Middle frontal gyrus (tissue), 1 donor: ENCODE data around the gene TRNAU1AP.
"Not testable (repeated sequence)": the region's sequence is repeated elsewhere in the genome, so short reads cannot be mapped to it uniquely, and the experiment has no call there.

Experiments used
- DNase-seq: peaks from one replicate; pipeline ENCODE4 v3.0.0-alpha.2; 2015; ENCODE audit warnings: low spot score; ENCODE audit errors: extremely low spot score

TRNAU1AP gene

GRCh38 chr1:28552758-28553663 lies at the start of gene TRNAU1AP:
TRNAU1AP (plus strand) TSS chr1:28553085; CDS start chr1:28553111, 26 bp downstream.
- peak; percentile 90 for DNase-seq

GRCh38 chr1:28503117-28503516 lies 49.8 kb upstream of the TRNAU1AP start:
- DNase-seq: no peak

GRCh38 chr1:28505406-28506187 lies 47.3 kb upstream of the TRNAU1AP start, which contains the start of gene RCC1:
RCC1 (plus strand) TSS chr1:28506043; CDS start chr1:28529867, 23,824 bp downstream.
- peak; percentile 97 for DNase-seq

DNA sequence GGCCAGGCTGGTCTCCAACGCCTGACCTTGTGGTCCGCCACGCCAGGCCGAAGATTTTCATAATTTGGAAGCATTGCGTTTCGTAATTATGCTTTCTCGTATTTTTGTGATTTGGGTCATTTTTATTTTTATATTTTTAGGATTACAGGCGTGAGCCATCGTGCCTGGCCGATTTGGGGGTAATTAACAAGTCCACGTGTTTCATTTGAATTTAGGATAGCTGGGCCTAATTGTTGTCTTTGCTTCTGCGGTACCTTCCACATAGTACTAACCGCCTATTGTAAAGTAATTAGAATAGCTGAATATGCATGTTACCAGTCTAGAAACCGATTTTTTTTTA lies 46.0 kb upstream of the TRNAU1AP start:
- no peak for DNase-seq

DNA sequence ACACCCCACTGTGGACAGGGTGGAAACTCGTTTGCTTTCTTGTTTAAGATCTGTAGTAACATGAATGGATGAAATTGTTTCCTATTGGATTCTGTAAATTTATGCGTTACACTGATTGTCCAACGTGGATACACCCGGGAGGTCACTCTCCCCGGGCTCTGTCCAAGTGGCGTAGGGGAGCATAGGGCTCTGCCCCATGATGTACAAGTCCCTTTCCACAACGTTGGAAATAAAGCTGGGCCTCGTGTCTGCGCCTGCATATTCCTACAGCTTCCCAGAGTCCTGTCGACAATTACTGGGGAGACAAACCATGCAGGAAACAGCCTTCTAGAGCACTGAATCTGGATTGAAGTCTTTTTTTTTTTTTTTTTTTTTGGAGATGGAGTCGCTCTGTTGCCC lies 45.6 kb upstream of the TRNAU1AP start:
- DNase-seq: no peak

- DNase-seq: no peak
Measured at GRCh38 chr1:28507646-28508434, 45.0 kb upstream of the TRNAU1AP start.

DNA sequence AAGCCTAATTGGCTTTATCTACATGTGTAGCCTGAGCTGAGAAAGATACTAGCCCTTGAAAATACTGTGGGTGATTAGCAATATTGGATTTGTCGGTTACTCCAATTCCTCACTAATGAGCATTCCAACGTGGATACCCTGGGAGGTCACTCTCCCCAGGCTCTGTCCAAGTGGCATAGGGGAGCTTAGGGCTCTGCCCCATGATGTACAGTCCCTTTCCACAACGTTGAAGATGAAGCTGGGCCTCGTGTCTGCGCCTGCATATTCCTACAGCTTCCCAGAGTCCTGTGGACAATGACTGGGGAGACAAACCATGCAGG lies 44.5 kb upstream of the TRNAU1AP start:
- no peak for DNase-seq

DNA sequence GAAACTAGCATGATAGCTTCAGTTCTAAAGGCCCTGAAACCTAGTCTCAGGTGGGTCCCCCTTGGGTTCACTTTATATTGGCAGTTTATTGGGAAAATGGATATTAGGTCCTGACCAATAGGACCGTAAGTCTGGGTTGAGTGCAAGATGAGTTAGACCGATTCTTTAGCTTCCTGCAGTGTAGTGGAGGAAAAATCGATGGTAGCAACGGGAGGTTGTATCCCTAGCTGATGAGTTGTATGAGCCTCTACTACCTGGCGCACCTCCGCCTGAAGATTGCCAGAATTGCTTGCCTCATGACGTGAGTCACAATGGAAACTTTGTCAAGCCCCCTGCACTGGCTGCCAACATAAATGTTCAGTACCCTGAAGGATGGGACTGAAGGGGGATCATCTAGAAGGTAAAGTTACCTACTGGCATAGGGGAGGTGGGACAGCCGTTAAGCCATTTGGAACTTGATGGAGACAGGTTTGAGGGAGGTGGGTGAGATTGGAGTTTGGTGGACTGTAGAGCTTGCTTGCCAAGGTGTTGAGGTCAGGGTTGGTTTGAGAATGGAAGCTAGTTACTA lies 43.1 kb upstream of the TRNAU1AP start:
- DNase-seq: no peak

- DNase-seq: no peak
Measured at GRCh38 chr1:28510273-28510969, 42.5 kb upstream of the TRNAU1AP start.

DNA sequence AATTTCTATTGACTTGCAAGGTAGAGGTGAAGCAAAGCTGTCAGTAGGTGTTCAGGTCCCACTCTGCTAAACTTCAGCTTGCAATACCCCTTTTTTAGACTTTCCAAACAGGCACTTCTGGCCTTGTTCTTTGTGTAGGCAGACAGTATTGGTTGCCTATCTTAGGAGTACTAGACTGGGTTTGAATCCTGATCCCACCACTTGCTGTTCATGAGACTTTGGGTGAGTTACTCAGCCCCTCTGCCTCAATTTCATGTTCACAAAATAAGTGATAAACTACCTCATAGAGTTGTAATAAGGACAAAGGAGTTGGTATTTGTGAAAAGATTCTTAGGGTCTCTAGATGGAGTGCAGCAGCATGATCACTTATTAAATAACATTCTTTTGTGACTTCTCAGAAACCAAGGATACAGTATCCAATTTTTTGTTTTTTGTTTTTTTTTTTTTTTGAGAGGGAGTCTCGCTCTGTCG lies 41.9 kb upstream of the TRNAU1AP start:
- no peak for DNase-seq

- DNase-seq: no peak
Measured at GRCh38 chr1:28512058-28512611, 40.8 kb upstream of the TRNAU1AP start.

GRCh38 chr1:28514445-28514933 lies 38.4 kb upstream of the TRNAU1AP start:
- not testable (repeated sequence) for DNase-seq

- DNase-seq: no peak
Measured at GRCh38 chr1:28516518-28516956, 36.3 kb upstream of the TRNAU1AP start.

DNA sequence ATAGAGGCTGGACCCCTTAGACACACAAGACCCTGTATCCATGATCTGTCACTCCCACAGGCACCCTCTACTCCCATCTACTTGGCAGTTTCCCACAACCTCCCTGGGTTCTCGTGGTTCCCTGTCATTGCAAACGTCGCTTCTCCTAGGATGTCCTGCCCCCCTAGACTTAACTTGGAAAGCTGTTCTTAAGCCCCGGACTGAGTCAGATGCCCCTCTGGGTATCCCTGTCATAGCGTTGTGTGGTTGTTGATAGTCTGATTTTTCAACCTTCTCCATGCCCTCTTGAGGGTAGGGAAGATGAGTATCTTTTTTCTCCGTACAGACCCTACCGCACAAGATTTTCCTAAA lies 35.3 kb upstream of the TRNAU1AP start:
- DNase-seq: no peak

GRCh38 chr1:28518000-28518744 lies 34.7 kb upstream of the TRNAU1AP start:
- DNase-seq: peak; percentile 73

DNA sequence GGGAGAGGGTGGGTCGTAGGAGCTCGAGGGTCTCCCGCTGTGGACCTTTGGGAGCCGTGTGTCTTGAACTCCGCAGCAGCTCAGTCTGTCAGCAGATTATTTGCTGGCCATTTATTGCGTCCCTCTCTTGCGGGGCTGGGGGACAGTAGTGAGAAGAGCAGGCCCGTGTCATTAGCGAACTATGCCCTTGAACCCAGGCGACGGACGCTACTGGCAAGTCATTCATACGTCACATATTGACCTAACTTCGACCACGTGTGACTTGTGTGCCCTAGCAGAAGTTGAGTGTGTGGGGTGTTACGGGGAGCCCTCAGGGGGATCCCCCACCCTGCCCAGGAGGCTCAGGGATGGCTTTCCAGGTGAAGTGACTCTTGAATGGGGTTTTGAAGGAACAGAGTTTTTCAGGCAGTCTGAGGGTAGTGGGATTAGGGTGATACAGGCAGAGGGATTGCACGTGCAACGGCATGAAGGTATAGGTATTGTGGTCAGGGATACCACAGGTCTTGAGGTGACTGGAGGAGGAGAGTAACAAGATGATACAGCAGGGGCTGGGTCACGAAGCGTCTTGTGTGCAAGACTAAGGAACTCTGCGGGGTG lies 34.0 kb upstream of the TRNAU1AP start:
- no peak for DNase-seq

DNA sequence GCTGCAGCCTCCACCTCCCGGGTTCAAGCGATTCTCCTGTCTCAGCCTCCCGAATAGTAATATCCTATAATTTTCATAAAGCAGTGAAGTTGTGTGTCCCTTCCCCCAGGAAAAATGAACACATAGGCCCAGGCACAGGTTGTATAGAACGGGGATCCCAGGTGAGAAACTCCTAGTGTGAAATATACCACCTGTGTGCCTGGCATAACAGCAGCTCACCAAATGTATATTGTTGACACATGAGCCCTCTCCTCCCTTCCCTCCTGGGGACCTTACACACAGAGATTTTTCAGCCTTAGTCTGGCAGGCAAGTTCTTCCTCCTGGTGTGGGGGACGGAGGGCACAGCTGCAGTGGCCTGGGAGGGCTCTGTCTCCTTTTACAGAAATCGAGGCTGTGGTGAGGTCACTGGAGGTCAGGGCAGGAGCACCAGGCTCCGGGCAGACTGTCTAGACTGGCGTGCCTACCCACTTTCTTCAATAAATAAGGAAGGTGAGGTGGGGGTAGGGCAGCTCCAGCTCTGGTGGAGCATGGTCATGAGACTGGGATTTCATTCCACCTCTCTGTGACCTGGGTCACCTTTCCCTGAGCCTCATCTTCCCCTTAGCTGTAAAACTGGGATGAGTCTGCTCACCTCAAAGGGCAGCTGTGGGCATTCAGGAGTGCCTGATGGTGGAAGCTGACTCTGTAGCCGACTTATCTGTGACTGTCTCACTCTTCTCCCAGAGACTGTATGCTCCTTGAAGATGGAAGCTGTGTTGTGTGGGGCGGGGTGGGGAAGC lies 32.7 kb upstream of the TRNAU1AP start:
- no peak for DNase-seq

GRCh38 chr1:28520796-28521195 lies 32.1 kb upstream of the TRNAU1AP start:
- not testable (repeated sequence) for DNase-seq
